Vagina (tissue), 2 donors: ENCODE results near the gene SPON1.

Experiments used
- POLR2AphosphoS5 ChIP-seq, 2 donors: sonication (generic); formaldehyde crosslinking; IDR thresholded peaks; one replicate each; pipeline ENCODE4 v1.9.0; 2017; ENCODE audit warnings: antibody characterized with exemption in 2 of 2, mild to moderate bottlenecking in 2 of 2, low read depth in 1 of 2; ENCODE audit not compliant: insufficient read depth in 1 of 2
- TF ChIP-seq, protein P1 (sequence below), 3 experiments: fragments of 450-650 bp in 2 of 3; fragments of 200-600 bp in 1 of 3; sonication (generic) in 1 of 3; IDR thresholded peaks; one replicate each; pipeline ENCODE4 v1.5.1; 2017 to 2019; ENCODE audit warnings: antibody characterized with exemption in 3 of 3, mild to moderate bottlenecking in 2 of 3, moderate library complexity in 2 of 3

- TF ChIP-seq, protein P1, sequence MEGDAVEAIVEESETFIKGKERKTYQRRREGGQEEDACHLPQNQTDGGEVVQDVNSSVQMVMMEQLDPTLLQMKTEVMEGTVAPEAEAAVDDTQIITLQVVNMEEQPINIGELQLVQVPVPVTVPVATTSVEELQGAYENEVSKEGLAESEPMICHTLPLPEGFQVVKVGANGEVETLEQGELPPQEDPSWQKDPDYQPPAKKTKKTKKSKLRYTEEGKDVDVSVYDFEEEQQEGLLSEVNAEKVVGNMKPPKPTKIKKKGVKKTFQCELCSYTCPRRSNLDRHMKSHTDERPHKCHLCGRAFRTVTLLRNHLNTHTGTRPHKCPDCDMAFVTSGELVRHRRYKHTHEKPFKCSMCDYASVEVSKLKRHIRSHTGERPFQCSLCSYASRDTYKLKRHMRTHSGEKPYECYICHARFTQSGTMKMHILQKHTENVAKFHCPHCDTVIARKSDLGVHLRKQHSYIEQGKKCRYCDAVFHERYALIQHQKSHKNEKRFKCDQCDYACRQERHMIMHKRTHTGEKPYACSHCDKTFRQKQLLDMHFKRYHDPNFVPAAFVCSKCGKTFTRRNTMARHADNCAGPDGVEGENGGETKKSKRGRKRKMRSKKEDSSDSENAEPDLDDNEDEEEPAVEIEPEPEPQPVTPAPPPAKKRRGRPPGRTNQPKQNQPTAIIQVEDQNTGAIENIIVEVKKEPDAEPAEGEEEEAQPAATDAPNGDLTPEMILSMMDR (IDR thresholded peaks at IDR 0.05): no peak
- TF ChIP-seq POLR2AphosphoS5 (IDR thresholded peaks at IDR 0.05; ENCODE audit: insufficient read depth in 1 of 2, low read depth in 1 of 2): no peak
These were observed 35.0 kb upstream of the SPON1 start for GRCh38 chr11:13927481-13927880.
